ENCODE measurements around the gene ADCY10. TPM values are rescaled to one million over a fixed set of nuclear protein-coding genes. Genes with fewer than 3 reads are reported as not detected.

Gene ADCY10
- total RNA-seq, 1 experiment from 2014 or later, result 0.10 TPM

GRCh38 chr1:167955915-167956314 is 42.0 kb upstream of the ADCY10 start:
- BruUV-seq (replicated peaks), result no TSS peak

DNA sequence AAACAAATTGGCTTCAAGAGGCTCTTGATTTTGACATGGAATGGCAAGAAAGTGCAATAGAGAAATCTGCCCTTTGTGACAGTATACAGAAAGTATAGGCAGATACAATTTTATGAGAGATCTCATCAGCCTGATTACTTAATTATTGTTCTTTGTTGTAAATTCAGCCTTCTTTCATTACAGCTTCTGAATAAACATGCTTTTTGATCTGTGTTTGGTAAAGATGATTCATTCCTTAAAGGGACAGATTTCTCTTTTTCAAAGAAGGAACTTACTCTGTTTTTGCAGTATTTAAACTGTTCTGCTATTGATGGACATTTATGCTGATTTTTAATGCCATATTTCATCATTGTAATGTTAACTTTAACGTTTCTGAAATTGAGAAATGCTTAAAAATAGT is 36.6 kb upstream of the ADCY10 start:
- Histone ChIP-seq H3K4me3 (ENCODE audit: low read depth in 2 of 2, low read length in 2 of 2) (no peak overlapping the region), H3K9me3 (ENCODE audit: control insufficient read depth, insufficient read depth, low read depth, low read length) (no peaks in the 10 kb centered on the region), H3K4me1 (ENCODE audit: control insufficient read depth, insufficient read depth, low read length) (no peaks in the 10 kb centered on the region), H3K36me3 (ENCODE audit: control insufficient read depth, insufficient read depth, low read length) (peaks cover 4% of the 10 kb centered on the region; the same call in 1 of the 2 replicates), H3K27ac (ENCODE audit: low read length) (no peak overlapping the region), H3K27me3 (ENCODE audit: control insufficient read depth, insufficient read depth, low read length) (no peaks in the 10 kb centered on the region)
- ChIA-PET CTCF (no interaction called here), POLR2A (no interaction called here)
- no TSS peak for BruUV-seq (replicated peaks)
- in situ Hi-C loops (cut with HindIII; ENCODE audit: low pct_unique_long_range_greater_than_20kb, low sequenced_read_pairs) (no loop called here), intact Hi-C loops (cut with micrococcal nuclease; ENCODE audit: unreplicated experiment) (no loop called here)
- no peak for TF ChIP-seq SIN3A (IDR thresholded peaks at IDR 0.05; ENCODE audit: borderline replicate concordance, insufficient read depth, low read depth, low read length)
- TF ChIP-seq, protein P1, sequence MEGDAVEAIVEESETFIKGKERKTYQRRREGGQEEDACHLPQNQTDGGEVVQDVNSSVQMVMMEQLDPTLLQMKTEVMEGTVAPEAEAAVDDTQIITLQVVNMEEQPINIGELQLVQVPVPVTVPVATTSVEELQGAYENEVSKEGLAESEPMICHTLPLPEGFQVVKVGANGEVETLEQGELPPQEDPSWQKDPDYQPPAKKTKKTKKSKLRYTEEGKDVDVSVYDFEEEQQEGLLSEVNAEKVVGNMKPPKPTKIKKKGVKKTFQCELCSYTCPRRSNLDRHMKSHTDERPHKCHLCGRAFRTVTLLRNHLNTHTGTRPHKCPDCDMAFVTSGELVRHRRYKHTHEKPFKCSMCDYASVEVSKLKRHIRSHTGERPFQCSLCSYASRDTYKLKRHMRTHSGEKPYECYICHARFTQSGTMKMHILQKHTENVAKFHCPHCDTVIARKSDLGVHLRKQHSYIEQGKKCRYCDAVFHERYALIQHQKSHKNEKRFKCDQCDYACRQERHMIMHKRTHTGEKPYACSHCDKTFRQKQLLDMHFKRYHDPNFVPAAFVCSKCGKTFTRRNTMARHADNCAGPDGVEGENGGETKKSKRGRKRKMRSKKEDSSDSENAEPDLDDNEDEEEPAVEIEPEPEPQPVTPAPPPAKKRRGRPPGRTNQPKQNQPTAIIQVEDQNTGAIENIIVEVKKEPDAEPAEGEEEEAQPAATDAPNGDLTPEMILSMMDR (IDR thresholded peaks at IDR 0.05), result no peak
- TF ChIP-seq, protein P2, sequence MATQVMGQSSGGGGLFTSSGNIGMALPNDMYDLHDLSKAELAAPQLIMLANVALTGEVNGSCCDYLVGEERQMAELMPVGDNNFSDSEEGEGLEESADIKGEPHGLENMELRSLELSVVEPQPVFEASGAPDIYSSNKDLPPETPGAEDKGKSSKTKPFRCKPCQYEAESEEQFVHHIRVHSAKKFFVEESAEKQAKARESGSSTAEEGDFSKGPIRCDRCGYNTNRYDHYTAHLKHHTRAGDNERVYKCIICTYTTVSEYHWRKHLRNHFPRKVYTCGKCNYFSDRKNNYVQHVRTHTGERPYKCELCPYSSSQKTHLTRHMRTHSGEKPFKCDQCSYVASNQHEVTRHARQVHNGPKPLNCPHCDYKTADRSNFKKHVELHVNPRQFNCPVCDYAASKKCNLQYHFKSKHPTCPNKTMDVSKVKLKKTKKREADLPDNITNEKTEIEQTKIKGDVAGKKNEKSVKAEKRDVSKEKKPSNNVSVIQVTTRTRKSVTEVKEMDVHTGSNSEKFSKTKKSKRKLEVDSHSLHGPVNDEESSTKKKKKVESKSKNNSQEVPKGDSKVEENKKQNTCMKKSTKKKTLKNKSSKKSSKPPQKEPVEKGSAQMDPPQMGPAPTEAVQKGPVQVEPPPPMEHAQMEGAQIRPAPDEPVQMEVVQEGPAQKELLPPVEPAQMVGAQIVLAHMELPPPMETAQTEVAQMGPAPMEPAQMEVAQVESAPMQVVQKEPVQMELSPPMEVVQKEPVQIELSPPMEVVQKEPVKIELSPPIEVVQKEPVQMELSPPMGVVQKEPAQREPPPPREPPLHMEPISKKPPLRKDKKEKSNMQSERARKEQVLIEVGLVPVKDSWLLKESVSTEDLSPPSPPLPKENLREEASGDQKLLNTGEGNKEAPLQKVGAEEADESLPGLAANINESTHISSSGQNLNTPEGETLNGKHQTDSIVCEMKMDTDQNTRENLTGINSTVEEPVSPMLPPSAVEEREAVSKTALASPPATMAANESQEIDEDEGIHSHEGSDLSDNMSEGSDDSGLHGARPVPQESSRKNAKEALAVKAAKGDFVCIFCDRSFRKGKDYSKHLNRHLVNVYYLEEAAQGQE (IDR thresholded peaks at IDR 0.05; ENCODE audit: insufficient read depth in 1 of 2, low read depth in 2 of 2, low read length in 1 of 2), result no peak
- TF ChIP-seq TCF7L2 (IDR thresholded peaks at IDR 0.05; ENCODE audit: low read depth, low read length), result no peak
- no peak for TF ChIP-seq POLR2AphosphoS5 (IDR thresholded peaks at IDR 0.05; ENCODE audit: low read depth, low read length)
- DNase-seq (ENCODE audit: low read depth, low spot score) (no peak), ATAC-seq (no peak)

More at GRCh38 chr1:167955915-167956314, 42.0 kb upstream of the ADCY10 start:
- in situ Hi-C loops (cut with HindIII; ENCODE audit: low pct_unique_long_range_greater_than_20kb, low sequenced_read_pairs) (no loop called here), intact Hi-C loops (cut with micrococcal nuclease; ENCODE audit: unreplicated experiment) (no loop called here)
- POLR2A ChIA-PET, result no interaction called here
- H3K27me3 ChIP-seq (ENCODE audit: control insufficient read depth, insufficient read depth, low read length), result no peaks in the 10 kb centered on the region
- H3K4me1 ChIP-seq (ENCODE audit: control insufficient read depth, insufficient read depth, low read length), result no peaks in the 10 kb centered on the region
- H3K27ac ChIP-seq (ENCODE audit: low read length), result no peak overlapping the region
- peaks cover 4% of the 10 kb centered on the region; the same call in 1 of the 2 replicates for H3K36me3 ChIP-seq (ENCODE audit: control insufficient read depth, insufficient read depth, low read length)
- ATAC-seq (no peak), DNase-seq (ENCODE audit: low read depth, low spot score) (no peak)
- no peaks in the 10 kb centered on the region for H3K9me3 ChIP-seq (ENCODE audit: control insufficient read depth, insufficient read depth, low read depth, low read length)
- TF ChIP-seq SIN3A (IDR thresholded peaks at IDR 0.05; ENCODE audit: borderline replicate concordance, insufficient read depth, low read depth, low read length) (no peak), TCF7L2 (IDR thresholded peaks at IDR 0.05; ENCODE audit: low read depth, low read length) (no peak), POLR2AphosphoS5 (IDR thresholded peaks at IDR 0.05; ENCODE audit: low read depth, low read length) (no peak)
- TF ChIP-seq, protein P2 (IDR thresholded peaks at IDR 0.05; ENCODE audit: insufficient read depth in 1 of 2, low read depth in 2 of 2, low read length in 1 of 2), result no peak
- TF ChIP-seq, protein P1 (IDR thresholded peaks at IDR 0.05), result no peak
- no peak overlapping the region for H3K4me3 ChIP-seq (ENCODE audit: low read depth in 2 of 2, low read length in 2 of 2)
- CTCF ChIA-PET, result no interaction called here
